ENCODE results near the gene TTC29. TPM values are rescaled to one million over a fixed set of nuclear protein-coding genes. Genes with fewer than 3 reads are reported as not detected.

TTC29 gene
- total RNA-seq, 1 donor from 2014 or later, result not detected

DNA sequence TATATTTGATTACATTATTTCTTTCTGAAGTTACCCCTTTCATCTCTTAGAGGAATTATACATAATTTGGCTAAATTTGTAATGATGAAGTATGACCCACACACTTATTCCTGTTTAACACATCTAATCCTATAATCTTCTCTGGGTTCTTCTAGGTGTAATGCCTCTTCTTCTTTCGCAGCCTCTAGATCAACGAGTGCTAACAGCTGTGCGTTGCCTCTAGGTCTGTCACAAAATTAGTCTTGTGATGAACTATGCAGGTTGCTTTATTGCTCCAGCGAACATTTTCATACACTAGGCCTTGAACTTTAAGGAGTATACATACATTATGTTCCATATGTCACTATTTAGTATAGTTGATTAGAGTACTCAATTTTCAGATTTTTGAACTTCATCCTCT is 89.9 kb downstream of the TTC29 start:
- intact Hi-C loops (cut with DNase I), result no loop called here
- H3K27me3 ChIP-seq, result no peaks in the 10 kb centered on the region

DNA sequence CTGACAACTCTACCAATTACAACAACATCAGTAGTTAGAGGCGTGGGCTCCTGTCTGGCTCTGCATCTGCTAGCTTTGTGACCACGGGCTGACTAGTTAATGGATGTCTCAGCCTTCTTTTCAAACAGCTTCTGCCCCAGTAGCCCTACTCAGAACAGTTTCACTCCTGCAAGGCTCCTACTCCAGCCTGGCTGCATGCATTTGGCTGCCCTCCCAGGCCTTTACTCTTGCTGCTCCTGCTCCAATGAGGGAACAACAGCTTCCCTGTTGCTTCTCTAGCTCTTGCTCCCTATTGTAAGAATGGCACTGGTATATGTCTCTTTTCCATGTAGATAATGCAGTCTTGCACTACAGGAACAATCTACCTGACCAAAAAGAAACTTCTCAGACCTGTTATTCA is 93.3 kb downstream of the TTC29 start:
- intact Hi-C loops (cut with DNase I), result no loop called here
- no peaks in the 10 kb centered on the region for H3K4me1 ChIP-seq
- no peaks in the 10 kb centered on the region for H3K27me3 ChIP-seq
- H3K9me3 ChIP-seq, result no peaks in the 10 kb centered on the region
- TF ChIP-seq, protein P1, sequence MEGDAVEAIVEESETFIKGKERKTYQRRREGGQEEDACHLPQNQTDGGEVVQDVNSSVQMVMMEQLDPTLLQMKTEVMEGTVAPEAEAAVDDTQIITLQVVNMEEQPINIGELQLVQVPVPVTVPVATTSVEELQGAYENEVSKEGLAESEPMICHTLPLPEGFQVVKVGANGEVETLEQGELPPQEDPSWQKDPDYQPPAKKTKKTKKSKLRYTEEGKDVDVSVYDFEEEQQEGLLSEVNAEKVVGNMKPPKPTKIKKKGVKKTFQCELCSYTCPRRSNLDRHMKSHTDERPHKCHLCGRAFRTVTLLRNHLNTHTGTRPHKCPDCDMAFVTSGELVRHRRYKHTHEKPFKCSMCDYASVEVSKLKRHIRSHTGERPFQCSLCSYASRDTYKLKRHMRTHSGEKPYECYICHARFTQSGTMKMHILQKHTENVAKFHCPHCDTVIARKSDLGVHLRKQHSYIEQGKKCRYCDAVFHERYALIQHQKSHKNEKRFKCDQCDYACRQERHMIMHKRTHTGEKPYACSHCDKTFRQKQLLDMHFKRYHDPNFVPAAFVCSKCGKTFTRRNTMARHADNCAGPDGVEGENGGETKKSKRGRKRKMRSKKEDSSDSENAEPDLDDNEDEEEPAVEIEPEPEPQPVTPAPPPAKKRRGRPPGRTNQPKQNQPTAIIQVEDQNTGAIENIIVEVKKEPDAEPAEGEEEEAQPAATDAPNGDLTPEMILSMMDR (IDR thresholded peaks at IDR 0.05), result no peak
- ATAC-seq, result no peak
- DNase-seq, result no peak
- H3K27ac ChIP-seq, result no peak overlapping the region
- H3K36me3 ChIP-seq, result no peaks in the 10 kb centered on the region
- H3K4me3 ChIP-seq, result no peak overlapping the region

More for the DNA sequence above, 89.9 kb downstream of the TTC29 start:
- Histone ChIP-seq H3K9me3 (no peaks in the 10 kb centered on the region), H3K4me3 (no peak overlapping the region), H3K36me3 (no peaks in the 10 kb centered on the region), H3K4me1 (no peaks in the 10 kb centered on the region), H3K27ac (no peak overlapping the region)
- ATAC-seq, result no peak
- DNase-seq, result no peak
- TF ChIP-seq, protein P1 (IDR thresholded peaks at IDR 0.05), result no peak

GRCh38 chr4:146847345-146847744 is 98.3 kb downstream of the TTC29 start:
- TF ChIP-seq, protein P1 (IDR thresholded peaks at IDR 0.05), result no peak
- DNase-seq (no peak), ATAC-seq (no peak)
- no peak overlapping the region for H3K27ac ChIP-seq
- intact Hi-C loops (cut with DNase I), result no loop called here
- no peaks in the 10 kb centered on the region for H3K36me3 ChIP-seq
- peaks cover 4% of the 10 kb centered on the region for H3K27me3 ChIP-seq
- H3K4me1 ChIP-seq, result no peaks in the 10 kb centered on the region
- no peak overlapping the region for H3K4me3 ChIP-seq
- H3K9me3 ChIP-seq, result no peaks in the 10 kb centered on the region

GRCh38 chr4:146846882-146847281 is 98.8 kb downstream of the TTC29 start:
- no peaks in the 10 kb centered on the region for H3K4me1 ChIP-seq
- ATAC-seq, result no peak
- no peak for DNase-seq
- H3K9me3 ChIP-seq, result no peaks in the 10 kb centered on the region
- H3K36me3 ChIP-seq, result no peaks in the 10 kb centered on the region
- H3K4me3 ChIP-seq, result no peak overlapping the region
- H3K27me3 ChIP-seq, result peaks cover 4% of the 10 kb centered on the region
- intact Hi-C loops (cut with DNase I), result no loop called here
- TF ChIP-seq, protein P1 (IDR thresholded peaks at IDR 0.05), result no peak
- H3K27ac ChIP-seq, result no peak overlapping the region

DNA sequence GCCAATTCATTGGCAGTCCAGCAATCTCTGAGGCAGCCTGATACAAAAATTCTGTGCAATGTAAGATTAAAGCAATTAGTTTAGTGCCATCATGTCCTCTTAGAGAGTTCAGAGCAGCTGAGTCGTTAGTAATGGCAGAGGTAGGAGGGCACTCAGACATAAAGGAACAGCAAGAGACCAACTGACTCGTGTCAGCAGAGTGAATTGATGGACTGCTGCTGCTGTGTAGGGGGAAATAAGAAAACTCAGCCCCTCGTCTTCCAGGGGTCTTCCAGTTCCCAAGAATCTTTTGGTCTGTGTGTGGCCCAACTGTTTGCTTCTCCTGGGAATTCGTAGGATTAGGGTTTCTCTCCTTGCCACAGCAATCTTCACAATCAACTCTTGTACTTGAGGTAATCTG is 100.9 kb downstream of the TTC29 start:
- TF ChIP-seq, protein P1 (IDR thresholded peaks at IDR 0.05), result no peak
- Histone ChIP-seq H3K27me3 (peaks cover 4% of the 10 kb centered on the region), H3K27ac (no peak overlapping the region), H3K36me3 (no peaks in the 10 kb centered on the region), H3K4me3 (no peak overlapping the region), H3K4me1 (no peaks in the 10 kb centered on the region), H3K9me3 (no peaks in the 10 kb centered on the region)
- DNase-seq, result no peak
- no peak for ATAC-seq
- intact Hi-C loops (cut with DNase I), result no loop called here

- no peaks in the 10 kb centered on the region for H3K4me1 ChIP-seq
- DNase-seq, result no peak
- H3K4me3 ChIP-seq, result no peak overlapping the region
- TF ChIP-seq, protein P1 (IDR thresholded peaks at IDR 0.05), result no peak
- intact Hi-C loops (cut with DNase I), result no loop called here
- peaks cover 4% of the 10 kb centered on the region for H3K27me3 ChIP-seq
- no peak for ATAC-seq
- no peaks in the 10 kb centered on the region for H3K9me3 ChIP-seq
- no peak overlapping the region for H3K27ac ChIP-seq
- no peaks in the 10 kb centered on the region for H3K36me3 ChIP-seq
Observed at GRCh38 chr4:146842876-146843275, 102.8 kb downstream of the TTC29 start.
